GM11168 (cell line): ENCODE data around the gene WHRN.

Experiments
- in situ Hi-C: fragments of 300-500 bp; cut with MboI; formaldehyde crosslinking; loops from one replicate; pipeline ENCODE4 v1.12.0; 2022; ENCODE audit warnings: low sequenced_read_pairs; ENCODE audit not compliant: unreplicated experiment

WHRN gene

GRCh38 chr9:114407889-114408288 lies 97.4 kb downstream of the WHRN start:
- in situ Hi-C loops = loop anchor here (25.0 kb wide), 1 partner anchor 604 kb away; no protein-coding TSS in a partner anchor

GRCh38 chr9:114406441-114406840 lies 98.8 kb downstream of the WHRN start:
- in situ Hi-C loops = loop anchor here (25.0 kb wide), 1 partner anchor 606 kb away; no protein-coding TSS in a partner anchor

- in situ Hi-C loops = loop anchor here (25.0 kb wide), 1 partner anchor 607 kb away; no protein-coding TSS in a partner anchor
Observed at GRCh38 chr9:114405294-114406034, 99.8 kb downstream of the WHRN start.

DNA sequence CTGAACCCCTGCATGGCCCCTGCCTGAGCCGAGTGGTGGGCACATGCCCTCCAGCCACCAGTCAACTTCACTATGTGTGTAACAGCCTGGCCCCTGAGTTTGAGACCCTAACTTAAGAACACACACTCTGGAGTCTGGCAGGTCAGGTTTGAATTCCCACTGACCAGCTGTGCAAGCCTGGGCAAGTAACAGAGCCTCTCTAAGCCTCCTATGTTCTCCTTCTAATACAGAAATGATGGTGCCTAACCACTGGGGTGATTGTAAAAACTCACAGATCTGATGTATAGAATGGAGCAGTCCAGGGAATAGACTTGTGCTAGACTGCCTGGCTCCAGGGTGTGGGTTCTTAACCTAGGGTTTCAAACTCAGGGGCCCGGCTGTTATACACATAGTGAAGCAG lies 100.7 kb downstream of the WHRN start:
- in situ Hi-C loops = loop anchor here (25.0 kb wide), 1 partner anchor 608 kb away; no protein-coding TSS in a partner anchor

GRCh38 chr9:114403153-114403756 lies 102.0 kb downstream of the WHRN start:
- in situ Hi-C loops = loop anchor here (25.0 kb wide), 1 partner anchor 609 kb away; no protein-coding TSS in a partner anchor

- in situ Hi-C loops = loop anchor here (25.0 kb wide), 1 partner anchor 611 kb away; no protein-coding TSS in a partner anchor
Observed at GRCh38 chr9:114401344-114401743, 103.9 kb downstream of the WHRN start.

- in situ Hi-C loops = loop anchor here (25.0 kb wide), 1 partner anchor 612 kb away; no protein-coding TSS in a partner anchor
Observed at GRCh38 chr9:114400772-114401171, 104.5 kb downstream of the WHRN start.

- in situ Hi-C loops = loop anchor here (25.0 kb wide), 1 partner anchor 612 kb away; no protein-coding TSS in a partner anchor
Observed at GRCh38 chr9:114400219-114400618, 105.1 kb downstream of the WHRN start.

GRCh38 chr9:114399381-114399780 lies 105.9 kb downstream of the WHRN start:
- in situ Hi-C loops = no loop called here

DNA sequence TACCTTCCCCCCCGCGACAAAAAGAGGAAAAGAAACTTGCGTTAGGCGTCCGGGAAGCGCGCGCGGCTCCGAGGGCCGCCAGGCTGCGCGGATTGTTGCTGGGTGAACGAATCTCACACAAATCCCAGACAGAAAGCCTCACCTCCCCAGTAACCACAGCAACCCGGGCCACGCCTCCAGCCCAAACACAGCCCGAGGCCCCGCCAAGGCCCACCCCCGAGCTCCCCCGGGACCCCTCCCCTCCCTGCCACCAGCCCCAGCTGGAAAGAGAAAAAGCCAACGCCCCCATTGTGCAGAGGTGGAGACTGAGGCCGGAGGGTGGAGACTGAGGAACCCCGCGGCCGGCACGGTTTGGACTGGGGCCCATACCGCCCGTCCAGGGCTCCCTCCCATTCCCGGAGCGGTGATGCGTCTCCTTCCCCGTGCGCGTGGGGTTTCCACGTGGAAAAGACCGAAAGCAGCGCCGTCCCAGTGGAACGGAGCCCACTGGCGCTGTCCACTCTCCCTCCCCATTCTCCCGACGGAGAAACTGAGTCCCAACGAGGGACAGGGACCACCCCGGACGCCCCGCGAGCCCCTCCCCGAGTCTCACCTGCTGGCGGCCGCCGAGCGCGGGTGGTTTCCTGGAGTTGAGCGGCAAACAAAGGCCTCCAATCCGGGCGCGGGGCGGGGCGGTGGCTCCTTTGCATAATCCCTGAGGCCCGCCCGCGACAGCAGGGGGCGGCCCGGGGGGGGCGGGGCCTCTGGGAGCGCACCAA lies 107.2 kb downstream of the WHRN start:
- in situ Hi-C loops = no loop called here

DNA sequence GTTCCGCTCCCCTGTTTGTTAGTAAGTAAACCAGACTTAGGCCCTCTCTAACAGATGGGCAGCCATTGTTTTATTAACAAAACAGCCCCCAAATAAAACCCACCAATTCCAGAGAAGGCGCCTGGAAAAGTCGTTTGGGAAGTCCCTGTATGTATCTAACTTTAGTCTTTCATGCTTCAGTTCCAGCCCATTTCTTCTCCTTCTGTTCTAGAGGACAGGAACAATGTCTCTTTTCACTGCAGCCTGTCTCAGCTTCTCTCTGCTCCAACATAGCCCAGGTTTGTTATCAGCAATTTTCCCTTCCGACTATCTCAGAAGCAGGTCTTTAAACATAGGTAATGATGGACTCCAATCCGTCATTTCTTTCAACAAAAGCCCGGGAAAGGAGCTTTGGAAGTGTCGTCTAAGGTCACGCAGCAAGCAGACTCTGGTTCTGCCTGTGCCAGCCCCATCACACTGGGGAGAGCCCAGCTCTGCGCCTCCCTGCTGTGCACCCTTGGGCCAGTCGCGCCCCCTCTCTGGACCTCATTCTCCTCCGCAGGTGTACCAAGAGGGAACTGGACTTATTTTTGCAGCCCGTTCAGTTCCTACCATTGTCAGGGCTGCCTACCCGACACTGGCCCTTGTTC lies 107.9 kb downstream of the WHRN start:
- in situ Hi-C loops = no loop called here

- in situ Hi-C loops = no loop called here
Observed at GRCh38 chr9:114396558-114397218, 108.6 kb downstream of the WHRN start.

GRCh38 chr9:114395768-114396167 lies 109.5 kb downstream of the WHRN start:
- in situ Hi-C loops = no loop called here

DNA sequence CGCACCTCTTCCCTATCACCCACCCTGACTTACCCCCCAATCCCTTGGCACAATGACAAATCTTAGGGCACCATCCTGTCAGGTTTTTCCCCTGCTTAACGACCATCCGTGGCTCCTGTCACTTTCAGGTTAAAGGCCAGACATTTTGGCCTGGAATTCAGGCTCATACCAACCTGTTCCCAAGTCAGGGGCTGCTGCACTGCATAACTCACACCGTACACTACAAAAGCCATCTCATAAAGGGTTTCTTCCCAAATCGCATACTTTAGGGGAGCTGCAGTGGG lies 110.0 kb downstream of the WHRN start:
- in situ Hi-C loops = no loop called here

DNA sequence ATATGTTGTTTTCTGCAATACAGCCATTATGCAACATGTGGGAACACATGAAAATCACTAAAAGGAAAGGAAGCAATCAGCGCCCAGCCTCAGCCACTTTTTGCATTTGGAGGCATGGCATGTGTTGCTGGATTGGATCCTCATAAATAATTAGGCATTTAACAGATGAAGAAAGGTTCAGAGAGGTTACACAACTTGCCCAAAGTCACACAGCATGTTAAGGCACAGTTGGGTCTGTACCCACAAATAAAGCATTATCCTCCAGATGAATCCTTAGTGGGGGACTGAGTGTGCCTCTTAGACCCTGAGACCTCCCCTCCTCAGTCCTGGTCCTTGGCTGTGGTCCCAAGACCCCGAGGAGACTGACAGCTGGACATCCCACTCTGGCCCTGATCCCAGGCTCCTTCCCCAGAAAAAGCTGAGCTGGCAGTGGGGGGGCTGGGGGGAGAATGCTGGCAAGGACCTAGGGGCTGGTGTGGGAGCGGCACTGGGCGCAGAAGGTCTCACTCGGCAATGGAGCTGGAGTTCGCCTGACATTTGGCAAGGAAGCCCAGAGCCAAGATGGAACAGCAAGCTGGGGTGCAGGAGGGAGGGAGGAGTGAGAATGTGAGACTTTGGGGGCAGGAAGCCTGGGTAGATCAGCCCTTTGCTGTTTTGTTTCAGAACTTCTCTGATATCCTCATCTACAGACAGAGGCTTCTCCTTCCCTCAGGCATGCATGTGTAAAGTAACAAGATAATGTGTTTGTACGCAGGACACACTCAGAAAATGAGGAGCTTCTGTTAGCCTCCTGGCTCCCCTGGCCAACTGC lies 110.5 kb downstream of the WHRN start:
- in situ Hi-C loops = no loop called here

DNA sequence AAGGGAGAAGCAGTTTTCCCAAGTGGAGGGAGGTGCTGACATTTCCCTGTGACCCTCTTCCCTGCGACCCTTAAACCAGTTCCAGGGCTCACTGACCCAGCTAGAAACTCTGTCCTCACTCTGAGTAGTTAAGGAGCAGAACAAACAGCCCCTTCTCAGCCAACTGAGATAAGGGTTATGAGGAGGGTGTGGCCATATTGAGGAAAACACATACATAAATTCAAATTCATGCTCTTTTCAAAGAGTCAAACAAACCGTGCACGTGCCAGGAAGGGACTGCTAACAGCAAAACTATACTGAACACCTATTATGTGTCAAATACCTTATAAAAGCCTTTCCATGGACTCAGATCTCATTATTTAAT lies 112.5 kb downstream of the WHRN start:
- in situ Hi-C loops = no loop called here

DNA sequence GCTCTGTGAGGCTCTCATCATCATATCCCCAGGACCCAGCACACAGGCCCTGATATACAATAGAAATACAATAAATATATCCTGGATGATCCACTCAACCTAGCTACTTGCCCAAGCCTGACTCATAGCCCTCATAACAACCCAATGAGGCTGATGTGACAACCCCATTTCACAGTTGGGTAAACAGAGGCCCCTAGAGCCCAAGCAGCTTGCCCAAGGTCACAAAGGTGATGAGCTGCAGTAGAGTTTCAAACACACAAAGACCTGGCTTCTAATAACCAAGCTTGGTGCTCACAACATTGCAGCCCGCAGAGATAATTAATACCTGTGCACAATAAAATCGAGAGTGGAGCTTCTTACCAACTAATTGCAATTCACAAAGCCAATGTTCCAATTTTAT lies 114.3 kb downstream of the WHRN start:
- in situ Hi-C loops = no loop called here

GRCh38 chr9:114389612-114390368 lies 115.5 kb downstream of the WHRN start:
- in situ Hi-C loops = no loop called here
